H1 (cell line): ENCODE data around the gene ANK2. TPM values are rescaled to one million over a fixed set of nuclear protein-coding genes. Genes with fewer than 3 reads are reported as not detected.

Experiments used
- CTCF ChIA-PET: fragments of 300-600 bp; sonication (Branson Sonifier 250); formaldehyde crosslinking; loops from one replicate; lab custom pipeline; 2021; ENCODE audit not compliant: partially characterized antibody; lab: Charles Lee
- POLR2A ChIA-PET: fragments of 300-600 bp; sonication (Branson Sonifier 250); formaldehyde crosslinking; loops from one replicate; lab custom pipeline; 2021; ENCODE audit warnings: inconsistent platforms; ENCODE audit not compliant: partially characterized antibody; lab: Charles Lee
- DNase-seq, 2 experiments: peaks; one replicate each; pipeline versions ENCODE4 v3.0.0 to v3.0.0-alpha.2; 2010 to 2022; ENCODE audit warnings: low spot score in 2 of 2, low read depth in 1 of 2, mixed read lengths in 1 of 2
- FAIRE-seq: peaks from 2 replicates; lab custom pipeline; 2011; peaks lifted over from hg19 to GRCh38; lab: Jason Lieb, UNC
- H2AFZ ChIP-seq: 2 replicates; pipeline ENCODE4 v1.8.1; 2012; ENCODE audit warnings: low read length, inconsistent platforms
- H2AK5ac ChIP-seq: 2 replicates; pipeline ENCODE4 v1.6.1; 2013; ENCODE audit warnings: low read depth, low read length
- H2BK120ac ChIP-seq: replicated peaks from 2 replicates; pipeline ENCODE3; 2013; ENCODE audit warnings: low read depth, low read length, inconsistent platforms
- H2BK12ac ChIP-seq: 2 replicates; pipeline ENCODE4 v1.6.1; 2013; ENCODE audit warnings: low read depth, low read length
- H2BK15ac ChIP-seq: 2 replicates; pipeline ENCODE4 v1.6.1; 2013; ENCODE audit warnings: low read length
- H2BK20ac ChIP-seq: 2 replicates; pipeline ENCODE4 v1.6.1; 2013; ENCODE audit warnings: low read length
- H2BK5ac ChIP-seq: 2 replicates; pipeline ENCODE4 v1.6.1; 2013; ENCODE audit warnings: low read depth, low read length
- H3K14ac ChIP-seq: 2 replicates; pipeline ENCODE4 v1.6.1; 2013; ENCODE audit warnings: inconsistent platforms; ENCODE audit not compliant: insufficient read length
- H3K18ac ChIP-seq: 2 replicates; pipeline ENCODE4 v1.6.1; 2013; ENCODE audit warnings: low read length; ENCODE audit errors: extremely low read depth
- H3K23ac ChIP-seq: 2 replicates; pipeline ENCODE4 v1.6.1; 2013; ENCODE audit warnings: inconsistent platforms; ENCODE audit not compliant: insufficient read length
- H3K23me2 ChIP-seq: 2 replicates; pipeline ENCODE4 v1.6.1; 2013; ENCODE audit warnings: low read depth, low read length
- H3K27ac ChIP-seq: 2 replicates; pipeline ENCODE4 v1.6.1; 2011; ENCODE audit warnings: low read depth, low read length, inconsistent platforms
- H3K27me3 ChIP-seq, 4 experiments: replicated peaks in 1 of 4; 1 replicate in 1 of 4; 2 replicates in 3 of 4; pipeline versions ENCODE4 v1.6.1 to v1.8.1; 2011 to 2013; ENCODE audit warnings: low read length in 3 of 4, mild to moderate bottlenecking in 3 of 4, inconsistent platforms in 2 of 4, mixed read lengths in 2 of 4, moderate library complexity in 1 of 4; ENCODE audit not compliant: control insufficient read depth in 3 of 4, insufficient read depth in 3 of 4; ENCODE audit errors: extremely low read depth in 1 of 4
- H3K36me3 ChIP-seq, 4 experiments: 2 replicates each; pipeline versions ENCODE4 v1.6.1 to v1.8.1; 2011 to 2013; ENCODE audit warnings: mild to moderate bottlenecking in 4 of 4, low read length in 3 of 4, moderate library complexity in 2 of 4, control low read depth in 1 of 4, inconsistent platforms in 1 of 4; ENCODE audit not compliant: insufficient read depth in 4 of 4, control insufficient read depth in 2 of 4
- H3K4ac ChIP-seq: replicated peaks from 2 replicates; pipeline ENCODE3; 2013; ENCODE audit warnings: low read length, low read depth, mixed read lengths, inconsistent platforms; ENCODE audit not compliant: insufficient read length
- H3K4me1 ChIP-seq, 4 experiments: replicated peaks in 1 of 4; 1 replicate in 1 of 4; 2 replicates in 3 of 4; pipeline versions ENCODE4 v1.6.1 to v1.8.1; 2011 to 2013; ENCODE audit warnings: low read length in 3 of 4, inconsistent platforms in 2 of 4, mixed read lengths in 1 of 4; ENCODE audit not compliant: insufficient read depth in 4 of 4, control insufficient read depth in 3 of 4
- H3K4me2 ChIP-seq, 2 experiments: 2 replicates each; pipeline versions ENCODE4 v1.6.1 to v1.8.1; 2011 to 2013; ENCODE audit warnings: low read depth in 2 of 2, low read length in 2 of 2, control low read depth in 1 of 2, inconsistent platforms in 1 of 2, mild to moderate bottlenecking in 1 of 2; ENCODE audit not compliant: insufficient read depth in 1 of 2
- H3K4me3 ChIP-seq, 4 experiments: fragments of 200-600, 300-600 bp in 1 of 4; sonication (generic), shearing (Covaris generic), sonication (Bioruptor Twin) in 1 of 4; 2 replicates each; pipeline versions ENCODE4 v1.5.1 to v1.8.1; 2011 to 2016; ENCODE audit warnings: low read length in 4 of 4, low read depth in 3 of 4, control low read depth in 2 of 4, inconsistent platforms in 2 of 4, mild to moderate bottlenecking in 2 of 4, mixed read lengths in 1 of 4, moderate library complexity in 1 of 4; ENCODE audit not compliant: insufficient read depth in 2 of 4; ENCODE audit errors: extremely low read depth in 1 of 4
- H3K56ac ChIP-seq: replicated peaks from 2 replicates; pipeline ENCODE3; 2013; ENCODE audit warnings: low read depth, mild to moderate bottlenecking, mixed read lengths, low read length, inconsistent platforms; ENCODE audit not compliant: insufficient read length
- H3K79me1 ChIP-seq: 2 replicates; pipeline ENCODE4 v1.6.1; 2013; ENCODE audit warnings: low read depth, low read length, control low read depth
- H3K79me2 ChIP-seq, 2 experiments: 2 replicates each; pipeline versions ENCODE4 v1.6.1 to v1.8.1; 2012 to 2013; ENCODE audit warnings: low read length in 2 of 2, mild to moderate bottlenecking in 2 of 2, inconsistent platforms in 1 of 2; ENCODE audit not compliant: insufficient read depth in 2 of 2, control insufficient read depth in 1 of 2
- H3K9ac ChIP-seq, 4 experiments: replicated peaks in 1 of 4; 1 replicate in 1 of 4; 2 replicates in 3 of 4; pipeline versions ENCODE4 v1.6.1 to v1.8.1; 2011 to 2013; ENCODE audit warnings: low read depth in 3 of 4, low read length in 3 of 4, control low read depth in 2 of 4, mild to moderate bottlenecking in 2 of 4, moderate library complexity in 2 of 4, inconsistent platforms in 1 of 4; ENCODE audit errors: extremely low read depth in 1 of 4
- H3K9me3 ChIP-seq, 2 experiments: 2 replicates each; pipeline versions ENCODE4 v1.6.1 to v1.8.1; 2012 to 2013; ENCODE audit warnings: mild to moderate bottlenecking in 2 of 2, moderate library complexity in 2 of 2, control low read depth in 1 of 2, inconsistent platforms in 1 of 2, low read depth in 1 of 2, low read length in 1 of 2, mixed read lengths in 1 of 2; ENCODE audit not compliant: insufficient read depth in 2 of 2
- H4K20me1 ChIP-seq, 2 experiments: replicated peaks in 1 of 2; 2 replicates each; pipeline versions ENCODE3 to v1.8.1; 2011 to 2013; ENCODE audit warnings: inconsistent platforms in 2 of 2, low read length in 2 of 2, mild to moderate bottlenecking in 1 of 2; ENCODE audit not compliant: insufficient read depth in 2 of 2, control insufficient read depth in 1 of 2
- H4K5ac ChIP-seq: 2 replicates; pipeline ENCODE4 v1.6.1; 2013; ENCODE audit warnings: low read length, low read depth, mixed read lengths, inconsistent platforms; ENCODE audit not compliant: insufficient read length
- H4K8ac ChIP-seq: 2 replicates; pipeline ENCODE4 v1.8.0; 2013; ENCODE audit warnings: mild to moderate bottlenecking, moderate library complexity, low read length, inconsistent platforms; ENCODE audit not compliant: insufficient read depth; ENCODE audit errors: extremely low read depth
- H4K91ac ChIP-seq: replicated peaks from 2 replicates; pipeline ENCODE3; 2013; ENCODE audit warnings: low read length, mixed read lengths, inconsistent platforms; ENCODE audit not compliant: insufficient read length
- BACH1 ChIP-seq: IDR thresholded peaks from 2 replicates; pipeline ENCODE4 v1.6.1; 2012; ENCODE audit warnings: low read length, improper control_type of control experiment
- CHD2 ChIP-seq: IDR thresholded peaks from 2 replicates; pipeline ENCODE4 v1.6.1; 2012; ENCODE audit warnings: low read length, improper control_type of control experiment
- EGR1 ChIP-seq: IDR thresholded peaks from 2 replicates; pipeline ENCODE4 v1.6.1; 2011; ENCODE audit warnings: low read depth, low read length, borderline replicate concordance
- GABPA ChIP-seq: IDR thresholded peaks from 2 replicates; pipeline ENCODE4 v1.6.1; 2011; ENCODE audit warnings: mild to moderate bottlenecking, low read length, moderate library complexity, borderline replicate concordance; ENCODE audit not compliant: insufficient read depth
- KDM5A ChIP-seq: fragments of 200-600 bp; IDR thresholded peaks from 2 replicates; pipeline ENCODE4 v1.7.1; 2012; ENCODE audit warnings: mild to moderate bottlenecking, low read length, inconsistent platforms, mixed read lengths
- RAD21 ChIP-seq, 2 experiments: IDR thresholded peaks in 1 of 2; conservative IDR thresholded peaks in 1 of 2; 2 replicates each; pipeline ENCODE4 v1.6.1; 2011; ENCODE audit warnings: low read depth in 2 of 2, low read length in 2 of 2, improper control_type of control experiment in 1 of 2, inconsistent platforms in 1 of 2, mild to moderate bottlenecking in 1 of 2, moderate library complexity in 1 of 2
- YY1 ChIP-seq: IDR thresholded peaks from 2 replicates; pipeline ENCODE4 v1.6.1; 2011; ENCODE audit warnings: low read depth, mild to moderate bottlenecking, low read length
- WGBS, 2 experiments: shearing (Covaris generic) in 1 of 2; methylation state at CpG; one replicate each; pipeline versions ENCODE4 v1.1.6 to v1.1.7; 2013 to 2015; ENCODE audit warnings: low lambda C conversion rate in 2 of 2, mixed read lengths in 2 of 2, inconsistent platforms in 1 of 2, low coverage in 1 of 2, missing lambda C conversion rate in 1 of 2; ENCODE audit not compliant: insufficient replicate concordance in 2 of 2, insufficient coverage in 1 of 2, insufficient read length in 1 of 2; ENCODE audit errors: extremely low coverage in 1 of 2, missing lambda C conversion rate in 1 of 2; 5-methylcytosine and 5-hydroxymethylcytosine counted together
- polyA plus RNA-seq, 7 experiments: library from polyadenylated mRNA; depleted of rRNA in 3 of 7; stranded (reverse) in 5 of 7; unstranded in 2 of 7; fragments of >200 nt in 5 of 7; fragments of 200-250 nt in 2 of 7; gene quantifications; 1 replicate in 5 of 7; 2 replicates in 1 of 7; 4 replicates in 1 of 7; pipeline versions ENCODE4 v1.2.1 to v1.2.3, GENCODE V29; 2011 to 2013; ENCODE audit warnings: missing spikeins in 2 of 7, mixed read lengths in 2 of 7
- total RNA-seq: library from RNA; stranded (reverse); fragmentation: NEBNext Ultra II Directional; extraction: Animal tissue kit (Norgen Biotek cat#: 25700); gene quantifications from 2 replicates; pipeline ENCODE4 v1.2.1, GENCODE V29; 2021
- TF ChIP-seq, protein P1 (sequence below): IDR thresholded peaks from 2 replicates; pipeline ENCODE4 v1.6.1; 2012; ENCODE audit warnings: inconsistent platforms
- TF ChIP-seq, protein P2 (sequence below), 3 experiments: IDR thresholded peaks; 1 replicate in 2 of 3; 2 replicates in 1 of 3; pipeline versions ENCODE4 v1.5.1 to v1.6.1; 2011; ENCODE audit warnings: low read length in 3 of 3, mild to moderate bottlenecking in 3 of 3, inconsistent platforms in 2 of 3, low read depth in 1 of 3, moderate library complexity in 1 of 3; ENCODE audit not compliant: insufficient read depth in 1 of 3; ENCODE audit errors: control extremely low read depth in 1 of 3

ANK2 gene
- total and polyA plus RNA-seq, 2 of the 8 experiments (the other 6 are each of a cell fraction or from before 2014, with no cell fraction given) = 14.2 to 35.1 TPM

DNA sequence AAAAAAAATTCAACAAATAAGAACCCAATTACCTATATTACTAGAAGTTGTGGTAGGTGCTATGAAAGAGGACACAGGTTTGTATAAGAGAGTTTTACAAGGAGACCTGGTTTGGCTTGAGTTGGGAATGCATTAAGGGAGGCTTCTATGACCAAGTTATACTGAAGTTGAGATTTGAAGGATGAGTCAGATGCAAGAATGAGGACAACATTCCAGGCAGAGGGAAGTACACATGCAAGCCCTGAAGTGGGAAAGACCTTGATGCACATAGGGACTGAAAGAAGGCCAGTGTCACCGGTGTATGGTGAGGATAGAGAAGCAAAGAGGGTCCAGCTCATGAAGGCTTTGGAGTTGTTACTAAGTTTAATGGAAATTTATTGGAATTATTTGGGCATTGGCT, 52.2 kb downstream of the ANK2 start:
- Histone ChIP-seq H3K36me3 (no peaks in the 10 kb centered on the region), H3K14ac (no peak overlapping the region), H2BK5ac (no peak overlapping the region), H3K27me3 (no peaks in the 10 kb centered on the region), H4K91ac (no peak overlapping the region), H4K5ac (no peak overlapping the region), H3K23ac (no peak overlapping the region), H3K27ac (no peak overlapping the region), H3K56ac (no peak overlapping the region), H2BK15ac (no peak overlapping the region), H2BK12ac (no peak overlapping the region), H3K4me2 (no peak overlapping the region), H2BK120ac (no peak overlapping the region), H2AK5ac (no peak overlapping the region), H3K18ac (no peak overlapping the region), H3K23me2 (no peaks in the 10 kb centered on the region), H3K9ac (no peak overlapping the region), H4K8ac (no peak overlapping the region), H2BK20ac (no peak overlapping the region), H3K4ac (no peak overlapping the region), H3K4me1 (peaks cover 0 to 4% (median 1%) of the 10 kb centered on the region in 4 experiments; a peak in 2 of 7 replicates), H2AFZ (no peak overlapping the region), H3K4me3 (no peak overlapping the region), H4K20me1 (no peaks in the 10 kb centered on the region), H3K79me2 (no peaks in the 10 kb centered on the region), H3K9me3 (no peaks in the 10 kb centered on the region), H3K79me1 (no peaks in the 10 kb centered on the region)
- ChIA-PET CTCF (no interaction called here), POLR2A (no interaction called here)
- WGBS, 2 experiments = 94% methylated on average over 1 of the region's 1 CpG; no CpG with 5 or more reads in 1 of the 2 experiments
- no peak for DNase-seq
- FAIRE-seq = no peak
- TF ChIP-seq CHD2 (no peak), RAD21 (IDR thresholded peaks at IDR 0.05 in 1 of 2, conservative IDR thresholded peaks at IDR 0.05 in 1 of 2; ENCODE audit: low read depth in 2 of 2, low read length in 2 of 2) (no peak), YY1 (no peak), KDM5A (no peak), EGR1 (no peak), GABPA (no peak), BACH1 (no peak)
- TF ChIP-seq, protein P1, sequence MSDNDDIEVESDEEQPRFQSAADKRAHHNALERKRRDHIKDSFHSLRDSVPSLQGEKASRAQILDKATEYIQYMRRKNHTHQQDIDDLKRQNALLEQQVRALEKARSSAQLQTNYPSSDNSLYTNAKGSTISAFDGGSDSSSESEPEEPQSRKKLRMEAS = no peak
- TF ChIP-seq, protein P2, sequence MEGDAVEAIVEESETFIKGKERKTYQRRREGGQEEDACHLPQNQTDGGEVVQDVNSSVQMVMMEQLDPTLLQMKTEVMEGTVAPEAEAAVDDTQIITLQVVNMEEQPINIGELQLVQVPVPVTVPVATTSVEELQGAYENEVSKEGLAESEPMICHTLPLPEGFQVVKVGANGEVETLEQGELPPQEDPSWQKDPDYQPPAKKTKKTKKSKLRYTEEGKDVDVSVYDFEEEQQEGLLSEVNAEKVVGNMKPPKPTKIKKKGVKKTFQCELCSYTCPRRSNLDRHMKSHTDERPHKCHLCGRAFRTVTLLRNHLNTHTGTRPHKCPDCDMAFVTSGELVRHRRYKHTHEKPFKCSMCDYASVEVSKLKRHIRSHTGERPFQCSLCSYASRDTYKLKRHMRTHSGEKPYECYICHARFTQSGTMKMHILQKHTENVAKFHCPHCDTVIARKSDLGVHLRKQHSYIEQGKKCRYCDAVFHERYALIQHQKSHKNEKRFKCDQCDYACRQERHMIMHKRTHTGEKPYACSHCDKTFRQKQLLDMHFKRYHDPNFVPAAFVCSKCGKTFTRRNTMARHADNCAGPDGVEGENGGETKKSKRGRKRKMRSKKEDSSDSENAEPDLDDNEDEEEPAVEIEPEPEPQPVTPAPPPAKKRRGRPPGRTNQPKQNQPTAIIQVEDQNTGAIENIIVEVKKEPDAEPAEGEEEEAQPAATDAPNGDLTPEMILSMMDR (IDR thresholded peaks at IDR 0.05; ENCODE audit: control extremely low read depth in 1 of 3, insufficient read depth in 1 of 3, low read depth in 1 of 3, low read length in 3 of 3) = no peak
